GM23338 (cell line): ENCODE results near the gene NIT1. TPM values are rescaled to one million over a fixed set of nuclear protein-coding genes. Genes with fewer than 3 reads are reported as not detected.

Experiments
- ATAC-seq: fragments of 200-7000 bp; cut with Tn5 transposase; 3 replicates; pipeline ENCODE4 v1.9.1; 2020
- DNase-seq: peaks from one replicate; pipeline ENCODE4 v3.0.0-alpha.2; 2015; ENCODE audit warnings: low spot score
- H2AFZ ChIP-seq: fragments of 200-600 bp; sonication (generic); 2 replicates; pipeline ENCODE4 v1.8.0; 2016; ENCODE audit warnings: antibody characterized with exemption, mild to moderate bottlenecking, moderate library complexity
- H3F3A ChIP-seq: fragments of 200-600 bp; sonication (generic); replicated peaks from 2 replicates; pipeline ENCODE4 v1.8.0; 2017; ENCODE audit warnings: antibody characterized with exemption, mixed run types, low read depth
- H3K27ac ChIP-seq: fragments of 200-600 bp; sonication (generic); 2 replicates; pipeline ENCODE4 v1.6.1; 2016; ENCODE audit warnings: low read depth
- H3K27me3 ChIP-seq: fragments of 200-600 bp; sonication (generic); 2 replicates; pipeline ENCODE4 v1.8.0; 2016; ENCODE audit warnings: mild to moderate bottlenecking, mixed run types, moderate library complexity; ENCODE audit not compliant: insufficient read depth
- H3K36me3 ChIP-seq: fragments of 200-600 bp; sonication (generic); 2 replicates; pipeline ENCODE4 v1.8.0; 2016; ENCODE audit warnings: mild to moderate bottlenecking; ENCODE audit not compliant: insufficient read depth
- H3K4me1 ChIP-seq: fragments of 200-600 bp; sonication (generic); 2 replicates; pipeline ENCODE4 v1.8.0; 2016; ENCODE audit warnings: mild to moderate bottlenecking, moderate library complexity; ENCODE audit not compliant: insufficient read depth
- H3K4me2 ChIP-seq: fragments of 200-600 bp; sonication (generic); 2 replicates; pipeline ENCODE4 v1.7.1; 2017; ENCODE audit warnings: mixed run types
- H3K4me3 ChIP-seq: fragments of 200-600 bp; sonication (generic); 2 replicates; pipeline ENCODE4 v1.6.1; 2016; ENCODE audit warnings: mixed run types
- H3K79me2 ChIP-seq: fragments of 200-600 bp; sonication (generic); replicated peaks from 2 replicates; pipeline ENCODE4 v1.8.0; 2017; ENCODE audit warnings: mild to moderate bottlenecking; ENCODE audit not compliant: insufficient read depth
- H3K9me2 ChIP-seq: fragments of 200-600 bp; sonication (generic); 2 replicates; pipeline ENCODE4 v1.8.0; 2017; ENCODE audit not compliant: insufficient read depth
- H4K20me1 ChIP-seq: fragments of 200-600 bp; sonication (generic); replicated peaks from 2 replicates; pipeline ENCODE4 v1.8.0; 2017; ENCODE audit warnings: mild to moderate bottlenecking; ENCODE audit not compliant: insufficient read depth
- H3K27ac Mint-ChIP-seq: 2 replicates; pipeline ENCODE4 v1.8.0; 2020; ENCODE audit warnings: inconsistent platforms, mild to moderate bottlenecking, moderate library complexity, mixed read lengths
- H3K27me3 Mint-ChIP-seq: 3 replicates; pipeline ENCODE4 v1.8.0; 2022; ENCODE audit warnings: low read depth, mild to moderate bottlenecking, moderate library complexity, mixed read lengths, inconsistent platforms; ENCODE audit not compliant: insufficient read depth, poor library complexity
- H3K36me3 Mint-ChIP-seq: 3 replicates; pipeline ENCODE4 v1.8.0; 2021; ENCODE audit warnings: low read depth, mild to moderate bottlenecking, inconsistent platforms, moderate library complexity, mixed read lengths
- H3K4me1 Mint-ChIP-seq: 3 replicates; pipeline ENCODE4 v1.8.0; 2020; ENCODE audit warnings: mild to moderate bottlenecking, inconsistent platforms, mixed read lengths
- H3K4me3 Mint-ChIP-seq: 3 replicates; pipeline ENCODE4 v1.8.0; 2021; ENCODE audit warnings: moderate library complexity, mild to moderate bottlenecking, inconsistent platforms, mixed read lengths
- H3K9me3 Mint-ChIP-seq: 3 replicates; pipeline ENCODE4 v1.8.0; 2020; ENCODE audit warnings: moderate library complexity, mild to moderate bottlenecking, inconsistent platforms, mixed read lengths
- CREB1 ChIP-seq: fragments of 250-450 bp; sonication (Bioruptor Pico); IDR thresholded peaks from 2 replicates; pipeline ENCODE4 v1.5.0; 2020; ENCODE audit warnings: low read depth, mild to moderate bottlenecking, moderate library complexity
- CTCF ChIP-seq, 2 experiments: fragments of 200-600 bp in 1 of 2; sonication (generic) in 1 of 2; conservative IDR thresholded peaks; 2 replicates each; pipeline versions ENCODE4 v1.5.1 to v1.6.1; 2016 to 2017; ENCODE audit warnings: antibody characterized with exemption in 2 of 2, low read depth in 2 of 2, mild to moderate bottlenecking in 2 of 2, moderate library complexity in 1 of 2
- ETS1 ChIP-seq: IDR thresholded peaks from 2 replicates; pipeline ENCODE4 v1.6.1; 2016; ENCODE audit warnings: antibody characterized with exemption
- EZH2 ChIP-seq: fragments of 200-600 bp; sonication (generic); IDR thresholded peaks from one replicate; pipeline ENCODE4 v1.8.0; 2017; ENCODE audit warnings: antibody characterized with exemption, mild to moderate bottlenecking, low read depth; ENCODE audit not compliant: unreplicated experiment
- EZH2phosphoT487 ChIP-seq: fragments of 200-600 bp; sonication (generic); IDR thresholded peaks from one replicate; pipeline ENCODE4 v1.8.1; 2018; ENCODE audit warnings: antibody characterized with exemption; ENCODE audit not compliant: unreplicated experiment
- JUNB ChIP-seq: IDR thresholded peaks from one replicate; pipeline ENCODE4 v1.6.1; 2016; ENCODE audit warnings: antibody characterized with exemption; ENCODE audit not compliant: unreplicated experiment
- NANOG ChIP-seq: IDR thresholded peaks from 2 replicates; pipeline ENCODE4 v1.6.1; 2016; ENCODE audit warnings: antibody characterized with exemption, borderline replicate concordance
- REST ChIP-seq: IDR thresholded peaks from one replicate; pipeline ENCODE4 v1.6.1; 2018; ENCODE audit warnings: antibody characterized with exemption; ENCODE audit not compliant: unreplicated experiment
- STAT1 ChIP-seq: IDR thresholded peaks from one replicate; pipeline ENCODE4 v1.6.1; 2016; ENCODE audit warnings: antibody characterized with exemption; ENCODE audit not compliant: unreplicated experiment
- ZNF114 ChIP-seq: fragments of 250-450 bp; sonication (Bioruptor Pico); IDR thresholded peaks from 2 replicates; pipeline ENCODE4 v1.5.0; 2020; ENCODE audit warnings: mild to moderate bottlenecking, moderate library complexity
- ZNF331 ChIP-seq: fragments of 250-450 bp; sonication (Bioruptor Pico); IDR thresholded peaks from 2 replicates; pipeline ENCODE4 v1.5.0; 2020; ENCODE audit warnings: low read depth, mild to moderate bottlenecking, moderate library complexity
- polyA plus RNA-seq: library from polyadenylated mRNA; unstranded; fragments of >200 nt; fragmentation: Nextera tagmentation; extraction: Ambion mirVana; gene quantifications from 2 replicates; pipeline ENCODE4 v1.2.1, GENCODE V29; 2016
- total RNA-seq: library from RNA; depleted of rRNA; stranded (reverse); fragments of >200 nt; shearing (Covaris generic); gene quantifications from 2 replicates; pipeline ENCODE4 v1.2.3, GENCODE V29; 2014

Gene NIT1
- total and polyA plus RNA-seq, 2 experiments from 2014 or later: 35.9 to 43.0 TPM

- TF ChIP-seq NANOG (no peak), EZH2phosphoT487 (no peak), ZNF331 (CRISPR knock-in tag) (no peak), EZH2 (no peak), ZNF114 (CRISPR knock-in tag) (no peak), STAT1 (no peak), JUNB (no peak), CREB1 (CRISPR knock-in tag) (no peak), CTCF (conservative IDR thresholded peaks at IDR 0.05; ENCODE audit: low read depth in 2 of 2) (no peak), ETS1 (no peak), REST (no peak)
- H3K27ac ChIP-seq: no peak overlapping the region
- peaks cover 18% of the 10 kb centered on the region for H3K36me3 Mint-ChIP-seq
- H3K9me3 Mint-ChIP-seq: peaks cover 3% of the 10 kb centered on the region; the same call in 2 of the 3 replicates
- no peak overlapping the region for H3K4me3 Mint-ChIP-seq
- H3K4me3 ChIP-seq: no peak overlapping the region
- H3K79me2 ChIP-seq: peaks cover 13% of the 10 kb centered on the region
- ATAC-seq: no peak
- H3K4me1 Mint-ChIP-seq: peaks cover 7% of the 10 kb centered on the region; the same call in 2 of the 3 replicates
- DNase-seq: no peak
- H3K4me1 ChIP-seq: no peaks in the 10 kb centered on the region; the same call in 1 of the 2 replicates
- peaks cover 4% of the 10 kb centered on the region; the same call in 1 of the 2 replicates for H4K20me1 ChIP-seq
- no peak overlapping the region for H3K4me2 ChIP-seq
- H3K36me3 ChIP-seq: no peaks in the 10 kb centered on the region; the same call in 1 of the 2 replicates
- no peaks in the 10 kb centered on the region for H3K9me2 ChIP-seq
- H3K27ac Mint-ChIP-seq: no peak overlapping the region
- peaks cover 15% of the 10 kb centered on the region for H3K27me3 Mint-ChIP-seq
- peaks cover 16% of the 10 kb centered on the region for H3F3A ChIP-seq
- no peaks in the 10 kb centered on the region for H3K27me3 ChIP-seq
- no peak overlapping the region for H2AFZ ChIP-seq
Measured at GRCh38 chr1:161100556-161100955, 17.3 kb upstream of the NIT1 start.
